PFSK-1 (cell line): ENCODE measurements around the gene RNF112.

Source experiments
- FOXP2 ChIP-seq: optimal IDR thresholded peaks from 2 replicates; pipeline ENCODE3; 2011; ENCODE audit warnings: borderline replicate concordance, control low read depth, inconsistent platforms; ENCODE audit not compliant: insufficient read depth; ENCODE audit errors: extremely low read length, extremely low read depth
- POLR2AphosphoS5 ChIP-seq: IDR thresholded peaks from 2 replicates; pipeline ENCODE4 v1.6.1; 2012; ENCODE audit warnings: low read depth, mild to moderate bottlenecking, control low read depth, low read length, moderate library complexity
- SIN3A ChIP-seq: IDR thresholded peaks from 2 replicates; pipeline ENCODE4 v1.6.1; 2012; ENCODE audit warnings: mild to moderate bottlenecking, low read length, moderate library complexity, borderline replicate concordance; ENCODE audit not compliant: insufficient read depth
- TAF1 ChIP-seq: IDR thresholded peaks from 2 replicates; pipeline ENCODE4 v1.6.1; 2012; ENCODE audit warnings: low read length, control low read depth, borderline replicate concordance; ENCODE audit not compliant: insufficient read depth
- TF ChIP-seq, protein P1 (sequence below), 2 experiments: IDR thresholded peaks; 2 replicates each; pipeline versions ENCODE4 v1.6.1 to v1.8.0; 2011 to 2012; ENCODE audit warnings: low read depth in 2 of 2, low read length in 2 of 2, control low read depth in 1 of 2, inconsistent platforms in 1 of 2, mild to moderate bottlenecking in 1 of 2, moderate library complexity in 1 of 2; ENCODE audit not compliant: insufficient read depth in 1 of 2

DNA sequence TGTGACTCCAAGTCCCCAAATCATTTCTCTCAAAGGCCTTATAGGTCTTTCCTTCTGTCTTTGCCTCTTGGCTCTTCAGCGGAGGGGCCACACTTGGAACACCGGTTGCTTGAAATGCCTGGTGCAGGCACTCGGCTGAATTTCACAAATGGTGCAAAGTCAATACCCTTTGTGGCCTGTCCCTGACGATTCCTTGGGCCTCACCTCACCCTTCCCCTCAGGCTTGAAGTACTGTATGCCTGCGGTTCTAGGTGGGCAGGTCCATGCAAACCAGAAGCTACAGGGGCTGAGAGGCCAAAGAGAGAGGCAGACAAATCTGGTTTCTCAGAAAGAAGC lies 44.4 kb upstream of the RNF112 start:
- no peak for TF ChIP-seq SIN3A
- no peak for TF ChIP-seq POLR2AphosphoS5
- TF ChIP-seq, protein P1, sequence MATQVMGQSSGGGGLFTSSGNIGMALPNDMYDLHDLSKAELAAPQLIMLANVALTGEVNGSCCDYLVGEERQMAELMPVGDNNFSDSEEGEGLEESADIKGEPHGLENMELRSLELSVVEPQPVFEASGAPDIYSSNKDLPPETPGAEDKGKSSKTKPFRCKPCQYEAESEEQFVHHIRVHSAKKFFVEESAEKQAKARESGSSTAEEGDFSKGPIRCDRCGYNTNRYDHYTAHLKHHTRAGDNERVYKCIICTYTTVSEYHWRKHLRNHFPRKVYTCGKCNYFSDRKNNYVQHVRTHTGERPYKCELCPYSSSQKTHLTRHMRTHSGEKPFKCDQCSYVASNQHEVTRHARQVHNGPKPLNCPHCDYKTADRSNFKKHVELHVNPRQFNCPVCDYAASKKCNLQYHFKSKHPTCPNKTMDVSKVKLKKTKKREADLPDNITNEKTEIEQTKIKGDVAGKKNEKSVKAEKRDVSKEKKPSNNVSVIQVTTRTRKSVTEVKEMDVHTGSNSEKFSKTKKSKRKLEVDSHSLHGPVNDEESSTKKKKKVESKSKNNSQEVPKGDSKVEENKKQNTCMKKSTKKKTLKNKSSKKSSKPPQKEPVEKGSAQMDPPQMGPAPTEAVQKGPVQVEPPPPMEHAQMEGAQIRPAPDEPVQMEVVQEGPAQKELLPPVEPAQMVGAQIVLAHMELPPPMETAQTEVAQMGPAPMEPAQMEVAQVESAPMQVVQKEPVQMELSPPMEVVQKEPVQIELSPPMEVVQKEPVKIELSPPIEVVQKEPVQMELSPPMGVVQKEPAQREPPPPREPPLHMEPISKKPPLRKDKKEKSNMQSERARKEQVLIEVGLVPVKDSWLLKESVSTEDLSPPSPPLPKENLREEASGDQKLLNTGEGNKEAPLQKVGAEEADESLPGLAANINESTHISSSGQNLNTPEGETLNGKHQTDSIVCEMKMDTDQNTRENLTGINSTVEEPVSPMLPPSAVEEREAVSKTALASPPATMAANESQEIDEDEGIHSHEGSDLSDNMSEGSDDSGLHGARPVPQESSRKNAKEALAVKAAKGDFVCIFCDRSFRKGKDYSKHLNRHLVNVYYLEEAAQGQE (IDR thresholded peaks at IDR 0.05; ENCODE audit: insufficient read depth in 1 of 2, low read depth in 2 of 2, low read length in 2 of 2) = no peak
- no peak for TF ChIP-seq TAF1
- TF ChIP-seq FOXP2 = no peak
